Stimulated activated CD4-positive, alpha-beta T cell treated with anti-CD3 and anti-CD28 coated beads, Interleukin-1b, Interleukin-23, amount 100 ng/mL, for 48 hours (primary cell): ENCODE measurements around the gene KNTC1.

Experiments used
- DNase-seq: peaks from one replicate; pipeline ENCODE4 v3.0.0-alpha.2; 2020

Gene KNTC1

GRCh38 chr12:122659579-122659978 lies 132.5 kb downstream of the KNTC1 start:
- no peak for DNase-seq

- no peak for DNase-seq
Measured at GRCh38 chr12:122661246-122661645, 134.2 kb downstream of the KNTC1 start.

- no peak for DNase-seq
Measured at GRCh38 chr12:122661938-122662337, 134.9 kb downstream of the KNTC1 start.

DNA sequence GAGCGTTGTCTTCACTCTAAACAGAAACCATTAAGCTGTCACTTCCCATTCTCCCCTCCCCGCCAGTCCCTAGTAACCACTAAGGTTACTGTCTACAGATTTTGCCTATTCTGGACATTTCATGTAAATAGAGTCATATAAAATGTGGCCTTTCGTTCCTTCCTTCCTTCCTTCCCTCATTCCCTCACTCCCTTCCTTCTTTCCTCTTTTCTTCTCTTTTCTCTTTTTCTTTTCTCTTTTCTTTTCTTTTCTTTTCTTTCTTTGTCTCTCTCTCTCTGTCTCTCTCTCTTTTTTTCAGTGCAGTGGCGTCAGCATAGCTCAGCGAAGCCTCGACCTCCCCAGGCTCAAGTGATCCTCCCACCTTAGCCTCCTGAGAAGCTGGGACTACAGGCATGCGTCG lies 138.3 kb downstream of the KNTC1 start:
- DNase-seq: no peak

DNA sequence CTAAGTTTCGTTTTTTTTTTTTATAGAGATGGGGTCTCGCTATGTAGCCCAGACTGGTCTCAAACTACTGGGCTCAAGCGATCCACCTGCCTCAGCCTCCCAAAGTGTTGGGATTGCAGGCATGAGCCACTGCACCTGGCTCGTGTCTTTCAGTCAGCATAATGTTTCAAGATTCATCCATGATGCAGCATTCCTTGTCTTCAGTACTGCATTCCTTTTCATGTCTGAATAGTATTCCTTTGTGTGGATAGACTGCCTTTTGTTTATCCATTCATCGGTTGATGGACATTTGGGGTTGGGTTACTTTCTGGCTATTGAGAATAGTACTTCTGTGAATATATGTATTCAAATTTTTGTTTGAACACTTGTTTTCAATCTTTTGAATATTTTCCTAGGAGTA lies 138.7 kb downstream of the KNTC1 start:
- no peak for DNase-seq

DNA sequence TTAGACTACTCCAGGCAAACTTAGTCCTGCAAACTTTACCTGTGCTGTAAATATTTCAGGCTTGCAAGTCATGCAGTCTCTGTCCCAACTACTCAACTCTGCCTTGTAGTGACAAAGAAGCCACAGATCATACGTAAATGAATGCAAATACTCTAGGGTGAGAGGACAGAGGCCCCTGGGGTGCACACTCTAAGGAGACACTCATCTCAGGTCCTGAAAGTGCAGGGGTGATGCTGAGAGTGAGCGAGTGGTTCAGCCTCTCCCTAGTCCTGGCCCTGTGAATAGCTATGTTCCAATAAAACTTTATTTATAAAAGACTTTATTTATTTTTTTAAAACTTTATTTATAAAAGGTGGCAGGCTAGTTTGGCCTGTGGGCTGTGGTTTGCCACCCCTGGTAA lies 141.2 kb downstream of the KNTC1 start:
- peak; percentile 15 for DNase-seq

GRCh38 chr12:122669397-122670070 lies 142.5 kb downstream of the KNTC1 start:
- no peak for DNase-seq

GRCh38 chr12:122672515-122672914 lies 145.5 kb downstream of the KNTC1 start:
- DNase-seq: no peak
